Gastroesophageal sphincter (tissue), 4 donors: ENCODE results near the gene OR10AD1. TPM values are rescaled to one million over a fixed set of nuclear protein-coding genes. Genes with fewer than 3 reads are reported as not detected.

Experiments
- ATAC-seq: fragments of 150-250 bp; one replicate; pipeline ENCODE4 v1.9.1; 2016; ENCODE audit warnings: mild to moderate bottlenecking, moderate library complexity
- H3K27ac ChIP-seq, 4 donors: fragments of 200-600 bp; sonication (generic) in 3 of 4; 1 replicate in 3 of 4; 2 replicates in 1 of 4; pipeline ENCODE4 v1.5.1; 2016 to 2019
- H3K27me3 ChIP-seq: fragments of 200-600 bp; sonication (generic); one replicate; pipeline ENCODE4 v1.5.1; 2019
- H3K36me3 ChIP-seq, 2 donors: fragments of 200-600 bp; sonication (generic); one replicate each; pipeline ENCODE4 v1.5.1; 2019; ENCODE audit warnings: control low read depth in 1 of 2
- H3K4me1 ChIP-seq, 3 donors: fragments of 200-600 bp; sonication (generic); 1 replicate in 2 of 3; 2 replicates in 1 of 3; pipeline ENCODE4 v1.5.1; 2016 to 2019; ENCODE audit warnings: control low read depth in 2 of 3
- H3K4me3 ChIP-seq, 2 donors: fragments of 200-600 bp; sonication (generic); one replicate each; pipeline ENCODE4 v1.5.1; 2019; ENCODE audit warnings: mild to moderate bottlenecking in 1 of 2, moderate library complexity in 1 of 2
- H3K9me3 ChIP-seq, 3 donors: fragments of 200-600 bp; sonication (generic); one replicate each; pipeline ENCODE4 v1.5.1; 2017 to 2019; ENCODE audit warnings: control low read depth in 2 of 3
- EP300 ChIP-seq: sonication (generic); formaldehyde crosslinking; IDR thresholded peaks from one replicate; pipeline ENCODE4 v1.6.1; 2017; ENCODE audit warnings: antibody characterized with exemption, mild to moderate bottlenecking
- POLR2A ChIP-seq, 2 donors: fragments of 450-650 bp; IDR thresholded peaks; one replicate each; pipeline ENCODE4 v1.6.1; 2017; ENCODE audit warnings: antibody characterized with exemption in 2 of 2, mild to moderate bottlenecking in 2 of 2, moderate library complexity in 1 of 2
- POLR2AphosphoS5 ChIP-seq: sonication (generic); formaldehyde crosslinking; IDR thresholded peaks from one replicate; pipeline ENCODE4 v1.6.1; 2017; ENCODE audit warnings: antibody characterized with exemption
- WGBS, 2 donors: methylation state at CpG; one replicate each; pipeline ENCODE4 v1.1.5; 2018; ENCODE audit warnings: low coverage in 1 of 2; 5-methylcytosine and 5-hydroxymethylcytosine counted together
- total RNA-seq, 4 donors: library from RNA; depleted of rRNA; stranded (reverse); fragments of >200 nt; gene quantifications; one replicate each; pipeline ENCODE4 v1.1.0, GENCODE V29; 2016
- TF ChIP-seq, protein P1 (sequence below), 4 experiments: fragments of 200-600 bp in 2 of 4; fragments of 450-650 bp in 2 of 4; sonication (generic) in 1 of 4; IDR thresholded peaks; one replicate each; pipeline ENCODE4 v1.5.1; 2017 to 2019; ENCODE audit warnings: antibody characterized with exemption in 4 of 4, mild to moderate bottlenecking in 2 of 4, moderate library complexity in 2 of 4

OR10AD1 gene
- total RNA-seq, 4 donors from 2014 or later, result not detected

GRCh38 chr12:48175613-48176416, 27.3 kb downstream of the OR10AD1 start:
- no peaks in the 10 kb centered on the region for H3K36me3 ChIP-seq
- peaks cover 37% of the 10 kb centered on the region for H3K27me3 ChIP-seq
- H3K9me3 ChIP-seq, result no peaks in the 10 kb centered on the region
- WGBS, 2 donors, result 54 to 57% methylated on average over 2 to 3 of the region's 3 CpGs
- no peak for ATAC-seq
- H3K27ac ChIP-seq, result no peak overlapping the region
- no peak for TF ChIP-seq POLR2AphosphoS5
- TF ChIP-seq EP300, result no peak
- TF ChIP-seq, protein P1, sequence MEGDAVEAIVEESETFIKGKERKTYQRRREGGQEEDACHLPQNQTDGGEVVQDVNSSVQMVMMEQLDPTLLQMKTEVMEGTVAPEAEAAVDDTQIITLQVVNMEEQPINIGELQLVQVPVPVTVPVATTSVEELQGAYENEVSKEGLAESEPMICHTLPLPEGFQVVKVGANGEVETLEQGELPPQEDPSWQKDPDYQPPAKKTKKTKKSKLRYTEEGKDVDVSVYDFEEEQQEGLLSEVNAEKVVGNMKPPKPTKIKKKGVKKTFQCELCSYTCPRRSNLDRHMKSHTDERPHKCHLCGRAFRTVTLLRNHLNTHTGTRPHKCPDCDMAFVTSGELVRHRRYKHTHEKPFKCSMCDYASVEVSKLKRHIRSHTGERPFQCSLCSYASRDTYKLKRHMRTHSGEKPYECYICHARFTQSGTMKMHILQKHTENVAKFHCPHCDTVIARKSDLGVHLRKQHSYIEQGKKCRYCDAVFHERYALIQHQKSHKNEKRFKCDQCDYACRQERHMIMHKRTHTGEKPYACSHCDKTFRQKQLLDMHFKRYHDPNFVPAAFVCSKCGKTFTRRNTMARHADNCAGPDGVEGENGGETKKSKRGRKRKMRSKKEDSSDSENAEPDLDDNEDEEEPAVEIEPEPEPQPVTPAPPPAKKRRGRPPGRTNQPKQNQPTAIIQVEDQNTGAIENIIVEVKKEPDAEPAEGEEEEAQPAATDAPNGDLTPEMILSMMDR (IDR thresholded peaks at IDR 0.05), result no peak
- no peaks in the 10 kb centered on the region for H3K4me1 ChIP-seq
- no peak overlapping the region for H3K4me3 ChIP-seq

DNA sequence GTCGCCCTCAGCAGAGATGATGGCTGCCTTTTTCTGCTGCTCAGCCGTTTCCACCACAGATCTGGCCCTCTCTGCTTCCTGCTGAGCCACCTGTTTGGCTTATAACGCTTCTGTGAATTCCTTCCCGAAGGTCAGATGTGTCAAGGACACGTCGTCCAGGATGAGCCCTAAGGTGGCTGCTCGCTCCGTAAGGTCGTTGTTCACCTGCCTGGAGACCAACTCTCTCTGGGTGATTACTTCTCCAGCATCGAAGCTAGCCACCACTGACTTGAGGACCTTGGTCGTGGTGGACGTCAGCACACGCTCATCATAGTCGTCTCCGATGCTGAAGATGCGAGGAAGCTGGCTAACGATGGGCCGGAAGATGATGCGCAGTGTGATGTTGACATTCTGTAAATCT, 34.1 kb downstream of the OR10AD1 start:
- no peak for TF ChIP-seq POLR2A (IDR thresholded peaks at IDR 0.05)
- no peak for TF ChIP-seq POLR2AphosphoS5
- no peak for TF ChIP-seq EP300
- H3K4me3 ChIP-seq, result no peak overlapping the region
- WGBS, 2 donors, result 83 to 85% methylated on average over 4 to 13 of the region's 19 CpGs
- H3K36me3 ChIP-seq, result no peaks in the 10 kb centered on the region
- H3K9me3 ChIP-seq, result no peaks in the 10 kb centered on the region
- H3K4me1 ChIP-seq, result no peaks in the 10 kb centered on the region
- H3K27ac ChIP-seq, result no peak overlapping the region
- peaks cover 16% of the 10 kb centered on the region for H3K27me3 ChIP-seq
- no peak for ATAC-seq

DNA sequence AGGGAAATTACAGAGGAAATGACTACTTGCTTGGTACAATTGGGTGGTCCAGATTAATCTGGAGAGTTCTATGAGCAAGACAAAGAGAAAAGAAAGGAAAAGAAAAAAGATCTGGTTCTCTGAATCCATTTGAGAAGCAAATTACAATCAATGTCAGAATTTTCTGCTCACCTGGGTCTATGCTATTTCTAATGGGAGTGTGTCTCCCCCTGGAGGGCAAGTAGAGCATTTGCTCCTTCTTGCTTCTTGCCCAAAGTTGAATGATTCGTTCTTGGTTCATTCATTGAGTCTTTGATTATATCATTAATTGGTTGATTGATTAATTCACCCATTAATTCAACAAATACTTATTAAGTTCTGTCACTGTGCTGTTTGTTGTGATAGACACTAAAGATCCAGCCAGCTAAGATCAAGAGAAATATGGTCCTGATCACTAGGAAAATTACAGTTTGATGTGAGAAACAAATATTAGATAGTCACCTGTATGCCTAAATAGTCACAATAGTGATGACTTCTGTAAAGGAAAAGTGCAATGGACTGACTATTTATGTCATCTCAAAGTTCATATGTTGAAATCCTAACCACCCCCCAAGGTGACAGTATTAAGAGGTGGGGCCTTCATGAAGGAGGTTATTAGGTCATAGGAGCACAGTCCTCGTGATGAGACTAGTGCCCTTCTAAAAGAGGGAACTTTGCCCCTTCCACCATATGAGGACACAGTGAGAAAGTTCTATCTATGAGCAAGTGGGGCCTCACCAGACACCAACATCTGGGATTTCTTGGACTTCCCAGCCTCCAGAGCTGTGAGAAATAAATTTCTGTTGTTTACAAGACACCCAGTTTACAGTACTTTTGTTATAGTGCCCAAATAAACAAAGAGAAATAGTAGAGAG, 37.8 kb downstream of the OR10AD1 start:
- no peak for ATAC-seq
- whole genome bisulfite sequencing, 2 donors, result 8 to 26% methylated on average over 1 to 2 of the region's 2 CpGs

DNA sequence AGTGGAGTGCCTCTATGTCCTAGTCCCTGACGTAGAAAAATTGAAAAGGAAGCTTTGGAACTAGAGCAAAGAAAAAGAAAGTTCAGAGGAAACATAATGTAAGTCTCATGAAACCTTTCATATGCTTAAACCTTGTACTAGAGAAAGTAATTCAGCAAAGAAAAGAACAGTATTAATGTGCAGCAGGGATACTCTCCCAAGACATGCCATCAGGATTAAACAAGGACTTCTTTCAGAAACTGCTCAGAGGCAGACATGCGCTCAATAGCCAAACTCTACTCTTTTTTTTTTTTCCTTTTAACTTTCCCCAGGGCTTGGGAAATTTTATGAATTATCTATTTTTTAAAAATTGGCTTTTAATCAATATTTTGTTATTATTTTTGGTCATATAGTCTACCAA, 38.6 kb downstream of the OR10AD1 start:
- Histone ChIP-seq H3K27me3 (peaks cover 30% of the 10 kb centered on the region), H3K36me3 (no peaks in the 10 kb centered on the region), H3K27ac (no peak overlapping the region), H3K4me3 (no peak overlapping the region), H3K9me3 (no peaks in the 10 kb centered on the region), H3K4me1 (no peaks in the 10 kb centered on the region)
- no peak for ATAC-seq
- TF ChIP-seq EP300, result no peak
- 51 to 57% methylated on average over 2 of the region's 2 CpGs for WGBS, 2 donors

More for the DNA sequence above, 37.8 kb downstream of the OR10AD1 start:
- Histone ChIP-seq H3K4me3 (no peak overlapping the region), H3K27ac (no peak overlapping the region), H3K27me3 (peaks cover 30% of the 10 kb centered on the region), H3K9me3 (no peaks in the 10 kb centered on the region), H3K4me1 (no peaks in the 10 kb centered on the region), H3K36me3 (no peaks in the 10 kb centered on the region)
- no peak for TF ChIP-seq EP300
- TF ChIP-seq, protein P1 (IDR thresholded peaks at IDR 0.05), result peak; percentile 76 to 89 (median 84)

DNA sequence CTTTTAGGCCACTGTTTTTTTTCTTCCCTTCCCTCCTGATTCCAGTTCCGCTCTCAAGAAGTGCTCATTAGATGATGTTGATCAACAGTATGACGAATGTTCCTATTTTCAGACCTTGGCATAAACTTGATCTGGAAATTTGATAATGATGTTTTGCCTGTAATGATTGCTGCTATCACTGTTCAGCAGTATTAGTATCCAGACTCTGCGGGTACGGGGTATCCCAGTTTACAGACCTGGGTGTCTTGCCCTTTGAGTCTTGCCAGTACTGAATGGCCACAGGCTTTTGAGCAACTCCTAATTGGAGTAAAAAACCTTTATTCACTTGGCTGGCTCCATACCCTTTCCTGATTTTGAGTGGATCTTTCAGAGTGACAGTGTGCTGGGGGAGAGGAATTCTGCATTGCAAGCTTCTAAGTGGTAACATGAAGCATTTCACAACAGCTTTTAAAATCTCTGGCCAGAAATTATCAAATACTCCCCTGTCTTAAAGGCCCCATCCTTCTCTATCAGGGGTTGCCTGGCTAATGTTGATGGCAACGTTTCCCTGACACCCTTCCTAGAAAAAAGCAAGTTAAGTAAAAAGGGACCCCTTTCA, 39.8 kb downstream of the OR10AD1 start:
- TF ChIP-seq POLR2A (IDR thresholded peaks at IDR 0.05) (no peak), POLR2AphosphoS5 (no peak), EP300 (no peak)
- TF ChIP-seq, protein P1 (IDR thresholded peaks at IDR 0.05), result no peak
- H3K4me3 ChIP-seq, result no peak overlapping the region
- WGBS, 2 donors, result 51 to 66% methylated on average over 5 of the region's 5 CpGs
- no peaks in the 10 kb centered on the region for H3K9me3 ChIP-seq
- ATAC-seq, result no peak
- H3K4me1 ChIP-seq, result no peaks in the 10 kb centered on the region
- peaks cover 30% of the 10 kb centered on the region for H3K27me3 ChIP-seq
- no peak overlapping the region for H3K27ac ChIP-seq
- H3K36me3 ChIP-seq, result no peaks in the 10 kb centered on the region
